Subcutaneous adipose tissue (tissue), 4 donors: Measurements from ENCODE around the gene PDPN. TPM values are rescaled to one million over a fixed set of nuclear protein-coding genes. Genes with fewer than 3 reads are reported as not detected.

ENCODE experiments used
- CTCF ChIP-seq: fragments of 450-650 bp; IDR thresholded peaks from one replicate; pipeline ENCODE4 v1.5.1; 2016; ENCODE audit warnings: low read depth, mild to moderate bottlenecking, control low read depth, antibody characterized with exemption, moderate library complexity
- total RNA-seq, 4 donors: library from RNA; depleted of rRNA; stranded (reverse); fragments of >200 nt; gene quantifications; one replicate each; pipeline ENCODE4 v1.1.0, GENCODE V29; 2016

The PDPN gene
- total RNA-seq, 4 donors from 2014 or later = 6.6 to 12.1 (median 7.5) TPM

DNA sequence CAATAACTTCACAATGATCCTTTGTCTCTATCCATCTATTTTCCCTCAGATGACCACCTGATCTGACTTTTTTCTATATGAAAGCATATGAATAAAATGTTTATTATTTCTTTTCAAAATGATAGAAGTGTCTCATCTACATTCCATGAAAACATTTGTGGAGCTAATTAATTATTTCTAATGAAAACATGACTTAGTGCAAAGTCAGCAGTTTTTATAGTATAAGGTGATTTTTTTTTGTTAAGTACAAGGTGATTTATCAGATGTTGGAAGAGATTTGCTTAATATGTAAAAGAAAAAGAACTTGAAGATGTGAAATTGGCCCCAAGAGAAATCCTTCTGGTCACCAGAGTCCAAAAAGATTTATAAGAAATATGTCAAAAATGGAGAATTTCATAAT, 43.5 kb downstream of the PDPN start:
- no peak for TF ChIP-seq CTCF

GRCh38 chr1:13628218-13628617, 44.6 kb downstream of the PDPN start:
- TF ChIP-seq CTCF = no peak

- no peak for TF ChIP-seq CTCF
Measured at GRCh38 chr1:13628711-13629110, 45.1 kb downstream of the PDPN start.

- no peak for TF ChIP-seq CTCF
Measured at GRCh38 chr1:13642306-13643004, 58.8 kb downstream of the PDPN start.

DNA sequence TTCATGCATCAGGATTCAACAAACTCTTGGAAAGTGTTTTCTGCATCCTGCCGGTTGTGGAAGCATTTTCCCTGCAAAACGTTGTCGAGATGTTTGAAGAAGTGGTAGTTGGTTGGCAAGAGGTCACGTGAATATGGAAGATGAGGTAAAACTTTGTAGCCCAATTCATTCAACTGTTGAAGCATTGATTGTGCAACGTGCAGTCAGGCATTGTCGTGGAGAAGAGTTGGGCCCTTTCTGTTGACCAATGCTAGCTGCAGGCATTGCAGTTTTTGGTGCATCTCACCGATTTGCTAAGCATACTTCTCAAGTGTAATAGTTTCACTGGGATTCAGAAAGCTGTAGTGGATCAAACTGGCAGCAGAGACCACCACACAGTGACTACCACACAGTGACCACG, 59.4 kb downstream of the PDPN start:
- TF ChIP-seq CTCF = no peak

DNA sequence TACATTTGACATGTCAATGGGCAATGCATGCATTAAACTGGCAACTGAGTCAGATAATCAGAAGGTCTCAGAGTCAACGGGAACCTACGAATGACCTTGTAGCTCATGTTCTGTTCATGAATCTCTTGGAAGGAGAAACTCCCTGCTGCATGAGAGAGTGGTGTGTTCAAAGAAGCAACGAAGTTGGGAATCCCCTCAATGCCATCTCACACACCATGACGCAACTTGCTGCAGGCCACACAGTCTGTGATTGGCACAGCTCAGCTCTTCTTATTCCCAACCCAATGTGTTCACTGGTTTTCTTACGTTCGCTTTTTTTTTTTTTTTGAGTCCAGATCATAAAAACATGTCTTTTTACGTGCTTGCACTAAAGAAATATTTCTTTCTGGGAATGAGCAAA, 62.9 kb downstream of the PDPN start:
- no peak for TF ChIP-seq CTCF

DNA sequence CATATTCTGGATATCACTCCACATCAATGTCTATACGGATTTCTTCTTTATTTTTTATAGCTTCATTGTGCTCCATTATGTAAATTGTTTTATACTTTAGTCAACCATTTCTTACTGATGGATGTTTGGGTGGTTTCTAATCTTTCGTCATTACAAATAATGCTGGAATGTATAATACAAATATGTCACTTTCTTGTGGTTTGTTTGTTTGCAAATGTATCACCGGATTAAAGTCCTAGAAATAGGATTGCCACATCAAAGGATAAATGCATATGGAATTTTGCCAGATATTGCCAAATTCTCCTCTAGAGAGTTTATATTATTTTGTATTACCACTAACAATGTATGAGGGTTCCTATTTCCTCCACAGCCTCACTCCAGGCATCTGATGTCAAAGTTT, 67.6 kb downstream of the PDPN start:
- no peak for TF ChIP-seq CTCF
